Measurements from ENCODE around the gene TMEM171. TPM values are rescaled to one million over a fixed set of nuclear protein-coding genes. Genes with fewer than 3 reads are reported as not detected.

TMEM171 gene
- total and polyA plus RNA-seq, 10 donors = 1.9 to 38.0 (median 19.5) TPM

DNA sequence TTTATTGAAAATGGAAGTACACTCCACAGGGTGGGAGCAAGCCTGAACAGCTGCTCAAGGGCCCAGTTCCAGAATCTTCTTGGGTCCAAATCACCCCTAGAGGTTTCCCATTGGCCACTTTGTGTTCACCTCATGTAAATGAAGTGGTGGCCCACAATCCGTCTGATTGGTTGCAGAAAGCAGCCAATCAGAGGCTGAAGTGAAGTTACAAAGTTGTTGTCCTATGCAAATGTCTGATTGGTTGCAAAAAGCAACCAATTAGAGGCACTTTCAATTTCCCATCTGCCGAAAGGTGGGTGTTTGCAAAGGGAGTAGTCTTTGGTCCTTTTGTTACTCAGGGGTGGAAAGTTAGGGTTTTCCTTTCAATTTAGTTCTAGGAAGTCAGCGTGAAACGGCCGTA is 8.8 kb downstream of the TMEM171 start:
- intact Hi-C loops (cut with DNase I; ENCODE audit: low total_unique reads) = no loop called here
- 83 to 97% (median 86%) methylated on average over 5 of the region's 5 CpGs for WGBS, 5 donors
- TF ChIP-seq POLR2A (IDR thresholded peaks at IDR 0.05) (no peak), POLR2AphosphoS5 (IDR thresholded peaks at IDR 0.05) (no peak)
- TF ChIP-seq, protein P1, sequence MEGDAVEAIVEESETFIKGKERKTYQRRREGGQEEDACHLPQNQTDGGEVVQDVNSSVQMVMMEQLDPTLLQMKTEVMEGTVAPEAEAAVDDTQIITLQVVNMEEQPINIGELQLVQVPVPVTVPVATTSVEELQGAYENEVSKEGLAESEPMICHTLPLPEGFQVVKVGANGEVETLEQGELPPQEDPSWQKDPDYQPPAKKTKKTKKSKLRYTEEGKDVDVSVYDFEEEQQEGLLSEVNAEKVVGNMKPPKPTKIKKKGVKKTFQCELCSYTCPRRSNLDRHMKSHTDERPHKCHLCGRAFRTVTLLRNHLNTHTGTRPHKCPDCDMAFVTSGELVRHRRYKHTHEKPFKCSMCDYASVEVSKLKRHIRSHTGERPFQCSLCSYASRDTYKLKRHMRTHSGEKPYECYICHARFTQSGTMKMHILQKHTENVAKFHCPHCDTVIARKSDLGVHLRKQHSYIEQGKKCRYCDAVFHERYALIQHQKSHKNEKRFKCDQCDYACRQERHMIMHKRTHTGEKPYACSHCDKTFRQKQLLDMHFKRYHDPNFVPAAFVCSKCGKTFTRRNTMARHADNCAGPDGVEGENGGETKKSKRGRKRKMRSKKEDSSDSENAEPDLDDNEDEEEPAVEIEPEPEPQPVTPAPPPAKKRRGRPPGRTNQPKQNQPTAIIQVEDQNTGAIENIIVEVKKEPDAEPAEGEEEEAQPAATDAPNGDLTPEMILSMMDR (IDR thresholded peaks at IDR 0.05 in 8 of 11, conservative IDR thresholded peaks at IDR 0.05 in 3 of 11) = no peak
- DNase-seq = no peak
- Histone ChIP-seq H3K4me3 (no peak overlapping the region), H3K36me3 (peaks cover 0 to 44% (median 0%) of the 10 kb centered on the region in 6 donors), H3K27ac (no peak overlapping the region), H3K27me3 (replicated peaks in 1 of 7) (peaks cover 0 to 26% (median 0%) of the 10 kb centered on the region in 7 donors), H3K4me1 (peaks cover 0 to 37% (median 6%) of the 10 kb centered on the region in 6 donors), H3K9me3 (no peaks in the 10 kb centered on the region)

DNA sequence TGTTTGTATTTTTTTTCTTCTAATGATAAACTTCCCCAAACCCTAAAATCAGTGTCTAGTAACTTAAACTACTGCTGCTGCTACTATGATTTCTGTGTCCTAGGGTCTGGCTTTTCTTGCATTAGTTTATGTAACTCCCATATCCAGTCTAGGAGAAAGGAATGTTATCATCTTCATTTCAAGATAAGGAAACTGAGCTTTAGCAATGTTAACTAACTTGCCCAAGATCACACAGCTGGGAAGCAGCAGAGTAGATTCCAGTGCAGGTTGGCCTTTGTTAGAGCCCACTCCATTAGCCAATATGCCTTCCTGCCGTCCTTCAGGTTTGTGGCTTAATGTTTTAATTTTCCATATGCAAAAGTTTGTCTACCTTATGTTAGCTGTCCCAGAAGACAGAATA is 10.4 kb downstream of the TMEM171 start:
- TF ChIP-seq, protein P1 (IDR thresholded peaks at IDR 0.05 in 8 of 11, conservative IDR thresholded peaks at IDR 0.05 in 3 of 11) = no peak
- TF ChIP-seq POLR2A (IDR thresholded peaks at IDR 0.05) (no peak), POLR2AphosphoS5 (IDR thresholded peaks at IDR 0.05) (no peak)
- H3K4me3 ChIP-seq = no peak overlapping the region
- DNase-seq = no peak
- no peak overlapping the region for H3K27ac ChIP-seq
- no peaks in the 10 kb centered on the region for H3K9me3 ChIP-seq
- H3K27me3 ChIP-seq (replicated peaks in 1 of 7) = peaks cover 0 to 27% (median 0%) of the 10 kb centered on the region in 7 donors
- H3K36me3 ChIP-seq = peaks cover 0 to 39% (median 0%) of the 10 kb centered on the region in 6 donors
- WGBS, 5 donors = 70 to 79% (median 72%) methylated on average over 1 of the region's 1 CpG
- intact Hi-C loops (cut with DNase I; ENCODE audit: low total_unique reads) = no loop called here
- peaks cover 0 to 22% (median 2%) of the 10 kb centered on the region in 6 donors for H3K4me1 ChIP-seq

DNA sequence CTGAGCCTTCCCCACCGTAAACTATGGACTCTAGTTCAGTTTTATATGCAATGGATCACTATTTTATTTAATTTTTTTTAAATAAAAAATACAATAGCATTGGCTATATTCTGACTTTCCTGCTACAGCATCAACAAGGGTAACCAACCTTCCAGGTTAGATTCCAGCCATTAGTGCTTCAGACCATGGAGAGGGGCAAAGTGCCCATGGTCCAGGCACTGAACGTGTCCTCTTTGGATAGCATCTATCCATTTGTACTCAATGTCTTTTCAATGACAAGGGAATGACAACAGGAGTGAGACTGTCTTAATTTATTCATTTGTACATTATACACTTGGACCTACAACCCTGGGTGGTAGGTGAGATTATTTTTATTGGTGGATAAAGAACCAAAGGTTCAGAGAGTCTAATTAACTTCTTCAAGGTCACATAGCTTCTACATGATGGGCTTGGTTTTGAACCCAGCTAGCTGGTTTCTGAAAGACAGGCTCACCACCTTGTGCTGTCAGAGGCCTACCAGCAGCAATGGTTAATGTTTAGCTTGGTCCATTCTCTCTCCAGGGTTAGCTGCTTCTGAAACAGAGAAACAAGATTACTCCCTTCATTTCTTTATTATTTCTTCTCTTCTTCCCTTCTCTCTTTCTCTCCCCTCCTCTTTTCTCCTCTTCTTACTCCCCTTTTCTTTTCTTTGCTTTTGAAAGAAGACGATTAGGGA is 11.5 kb downstream of the TMEM171 start:
- Histone ChIP-seq H3K27ac (no peak overlapping the region), H3K36me3 (peaks cover 0 to 39% (median 0%) of the 10 kb centered on the region in 6 donors), H3K9me3 (no peaks in the 10 kb centered on the region), H3K4me1 (peaks cover 0 to 21% (median 2%) of the 10 kb centered on the region in 6 donors), H3K4me3 (no peak overlapping the region), H3K27me3 (replicated peaks in 1 of 7) (peaks cover 0 to 30% (median 0%) of the 10 kb centered on the region in 7 donors)
- intact Hi-C loops (cut with DNase I; ENCODE audit: low total_unique reads) = no loop called here
- no peak for DNase-seq
- WGBS, 5 donors = 77 to 83% (median 79%) methylated on average over 3 of the region's 3 CpGs
- TF ChIP-seq, protein P1 (IDR thresholded peaks at IDR 0.05 in 8 of 11, conservative IDR thresholded peaks at IDR 0.05 in 3 of 11) = no peak
- TF ChIP-seq POLR2A (IDR thresholded peaks at IDR 0.05) (no peak), POLR2AphosphoS5 (IDR thresholded peaks at IDR 0.05) (no peak)

DNA sequence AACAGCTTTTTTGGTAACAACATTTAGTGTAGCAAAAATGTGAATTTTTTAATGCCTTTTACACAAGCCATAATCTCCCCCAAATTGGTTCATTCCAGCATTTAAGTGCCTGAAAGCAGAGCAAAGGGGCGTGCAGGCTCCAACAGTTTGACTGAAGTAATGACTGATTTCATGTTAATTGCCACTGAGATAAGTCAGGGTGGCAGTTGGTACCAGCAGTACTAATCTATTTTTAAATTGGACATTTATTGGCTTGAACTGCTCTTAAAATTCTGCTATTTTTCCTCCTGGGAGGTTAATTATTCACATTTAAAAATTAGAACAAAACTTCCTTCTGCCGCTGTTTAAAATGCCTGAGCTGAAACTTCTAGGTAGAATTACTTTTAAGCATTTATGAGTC is 12.4 kb downstream of the TMEM171 start:
- no peak for DNase-seq
- Histone ChIP-seq H3K27me3 (replicated peaks in 1 of 7) (peaks cover 0 to 39% (median 0%) of the 10 kb centered on the region in 7 donors), H3K4me3 (no peak overlapping the region), H3K4me1 (peaks cover 0 to 13% (median 2%) of the 10 kb centered on the region in 6 donors), H3K9me3 (no peaks in the 10 kb centered on the region), H3K36me3 (peaks cover 0 to 39% (median 0%) of the 10 kb centered on the region in 6 donors), H3K27ac (no peak overlapping the region)
- intact Hi-C loops (cut with DNase I; ENCODE audit: low total_unique reads) = no loop called here
- 83 to 94% (median 87%) methylated on average over 2 of the region's 2 CpGs for WGBS, 5 donors
- TF ChIP-seq POLR2AphosphoS5 (IDR thresholded peaks at IDR 0.05) (no peak), POLR2A (IDR thresholded peaks at IDR 0.05) (no peak)
- TF ChIP-seq, protein P1 (IDR thresholded peaks at IDR 0.05 in 8 of 11, conservative IDR thresholded peaks at IDR 0.05 in 3 of 11) = no peak

Measured in spleen (tissue), 11 donors.